H1 (cell line): ENCODE measurements around the gene ACTG2. TPM values are rescaled to one million over a fixed set of nuclear protein-coding genes. Genes with fewer than 3 reads are reported as not detected.

ENCODE experiments used
- CTCF ChIA-PET: fragments of 300-600 bp; sonication (Branson Sonifier 250); formaldehyde crosslinking; loops from one replicate; lab custom pipeline; 2021; ENCODE audit not compliant: partially characterized antibody; lab: Charles Lee
- POLR2A ChIA-PET: fragments of 300-600 bp; sonication (Branson Sonifier 250); formaldehyde crosslinking; loops from one replicate; lab custom pipeline; 2021; ENCODE audit warnings: inconsistent platforms; ENCODE audit not compliant: partially characterized antibody; lab: Charles Lee
- DNase-seq, 2 experiments: peaks; one replicate each; pipeline versions ENCODE4 v3.0.0 to v3.0.0-alpha.2; 2010 to 2022; ENCODE audit warnings: low spot score in 2 of 2, low read depth in 1 of 2, mixed read lengths in 1 of 2
- FAIRE-seq: peaks from 2 replicates; lab custom pipeline; 2011; peaks lifted over from hg19 to GRCh38; lab: Jason Lieb, UNC
- H2AFZ ChIP-seq: 2 replicates; pipeline ENCODE4 v1.8.1; 2012; ENCODE audit warnings: low read length, inconsistent platforms
- H2AK5ac ChIP-seq: 2 replicates; pipeline ENCODE4 v1.6.1; 2013; ENCODE audit warnings: low read depth, low read length
- H2BK120ac ChIP-seq: replicated peaks from 2 replicates; pipeline ENCODE3; 2013; ENCODE audit warnings: low read depth, low read length, inconsistent platforms
- H2BK12ac ChIP-seq: 2 replicates; pipeline ENCODE4 v1.6.1; 2013; ENCODE audit warnings: low read depth, low read length
- H2BK15ac ChIP-seq: 2 replicates; pipeline ENCODE4 v1.6.1; 2013; ENCODE audit warnings: low read length
- H2BK20ac ChIP-seq: 2 replicates; pipeline ENCODE4 v1.6.1; 2013; ENCODE audit warnings: low read length
- H2BK5ac ChIP-seq: 2 replicates; pipeline ENCODE4 v1.6.1; 2013; ENCODE audit warnings: low read depth, low read length
- H3K14ac ChIP-seq: 2 replicates; pipeline ENCODE4 v1.6.1; 2013; ENCODE audit warnings: inconsistent platforms; ENCODE audit not compliant: insufficient read length
- H3K18ac ChIP-seq: 2 replicates; pipeline ENCODE4 v1.6.1; 2013; ENCODE audit warnings: low read length; ENCODE audit errors: extremely low read depth
- H3K23ac ChIP-seq: 2 replicates; pipeline ENCODE4 v1.6.1; 2013; ENCODE audit warnings: inconsistent platforms; ENCODE audit not compliant: insufficient read length
- H3K23me2 ChIP-seq: 2 replicates; pipeline ENCODE4 v1.6.1; 2013; ENCODE audit warnings: low read depth, low read length
- H3K27ac ChIP-seq: 2 replicates; pipeline ENCODE4 v1.6.1; 2011; ENCODE audit warnings: low read depth, low read length, inconsistent platforms
- H3K27me3 ChIP-seq, 4 experiments: replicated peaks in 1 of 4; 1 replicate in 1 of 4; 2 replicates in 3 of 4; pipeline versions ENCODE4 v1.6.1 to v1.8.1; 2011 to 2013; ENCODE audit warnings: low read length in 3 of 4, mild to moderate bottlenecking in 3 of 4, inconsistent platforms in 2 of 4, mixed read lengths in 2 of 4, moderate library complexity in 1 of 4; ENCODE audit not compliant: control insufficient read depth in 3 of 4, insufficient read depth in 3 of 4; ENCODE audit errors: extremely low read depth in 1 of 4
- H3K36me3 ChIP-seq, 4 experiments: 2 replicates each; pipeline versions ENCODE4 v1.6.1 to v1.8.1; 2011 to 2013; ENCODE audit warnings: mild to moderate bottlenecking in 4 of 4, low read length in 3 of 4, moderate library complexity in 2 of 4, control low read depth in 1 of 4, inconsistent platforms in 1 of 4; ENCODE audit not compliant: insufficient read depth in 4 of 4, control insufficient read depth in 2 of 4
- H3K4ac ChIP-seq: replicated peaks from 2 replicates; pipeline ENCODE3; 2013; ENCODE audit warnings: low read length, low read depth, mixed read lengths, inconsistent platforms; ENCODE audit not compliant: insufficient read length
- H3K4me1 ChIP-seq, 4 experiments: replicated peaks in 1 of 4; 1 replicate in 1 of 4; 2 replicates in 3 of 4; pipeline versions ENCODE4 v1.6.1 to v1.8.1; 2011 to 2013; ENCODE audit warnings: low read length in 3 of 4, inconsistent platforms in 2 of 4, mixed read lengths in 1 of 4; ENCODE audit not compliant: insufficient read depth in 4 of 4, control insufficient read depth in 3 of 4
- H3K4me2 ChIP-seq, 2 experiments: 2 replicates each; pipeline versions ENCODE4 v1.6.1 to v1.8.1; 2011 to 2013; ENCODE audit warnings: low read depth in 2 of 2, low read length in 2 of 2, control low read depth in 1 of 2, inconsistent platforms in 1 of 2, mild to moderate bottlenecking in 1 of 2; ENCODE audit not compliant: insufficient read depth in 1 of 2
- H3K4me3 ChIP-seq, 4 experiments: fragments of 200-600, 300-600 bp in 1 of 4; sonication (generic), shearing (Covaris generic), sonication (Bioruptor Twin) in 1 of 4; 2 replicates each; pipeline versions ENCODE4 v1.5.1 to v1.8.1; 2011 to 2016; ENCODE audit warnings: low read length in 4 of 4, low read depth in 3 of 4, control low read depth in 2 of 4, inconsistent platforms in 2 of 4, mild to moderate bottlenecking in 2 of 4, mixed read lengths in 1 of 4, moderate library complexity in 1 of 4; ENCODE audit not compliant: insufficient read depth in 2 of 4; ENCODE audit errors: extremely low read depth in 1 of 4
- H3K56ac ChIP-seq: replicated peaks from 2 replicates; pipeline ENCODE3; 2013; ENCODE audit warnings: low read depth, mild to moderate bottlenecking, mixed read lengths, low read length, inconsistent platforms; ENCODE audit not compliant: insufficient read length
- H3K79me1 ChIP-seq: 2 replicates; pipeline ENCODE4 v1.6.1; 2013; ENCODE audit warnings: low read depth, low read length, control low read depth
- H3K79me2 ChIP-seq, 2 experiments: 2 replicates each; pipeline versions ENCODE4 v1.6.1 to v1.8.1; 2012 to 2013; ENCODE audit warnings: low read length in 2 of 2, mild to moderate bottlenecking in 2 of 2, inconsistent platforms in 1 of 2; ENCODE audit not compliant: insufficient read depth in 2 of 2, control insufficient read depth in 1 of 2
- H3K9ac ChIP-seq, 4 experiments: replicated peaks in 1 of 4; 1 replicate in 1 of 4; 2 replicates in 3 of 4; pipeline versions ENCODE4 v1.6.1 to v1.8.1; 2011 to 2013; ENCODE audit warnings: low read depth in 3 of 4, low read length in 3 of 4, control low read depth in 2 of 4, mild to moderate bottlenecking in 2 of 4, moderate library complexity in 2 of 4, inconsistent platforms in 1 of 4; ENCODE audit errors: extremely low read depth in 1 of 4
- H3K9me3 ChIP-seq, 2 experiments: 2 replicates each; pipeline versions ENCODE4 v1.6.1 to v1.8.1; 2012 to 2013; ENCODE audit warnings: mild to moderate bottlenecking in 2 of 2, moderate library complexity in 2 of 2, control low read depth in 1 of 2, inconsistent platforms in 1 of 2, low read depth in 1 of 2, low read length in 1 of 2, mixed read lengths in 1 of 2; ENCODE audit not compliant: insufficient read depth in 2 of 2
- H4K20me1 ChIP-seq, 2 experiments: replicated peaks in 1 of 2; 2 replicates each; pipeline versions ENCODE3 to v1.8.1; 2011 to 2013; ENCODE audit warnings: inconsistent platforms in 2 of 2, low read length in 2 of 2, mild to moderate bottlenecking in 1 of 2; ENCODE audit not compliant: insufficient read depth in 2 of 2, control insufficient read depth in 1 of 2
- H4K5ac ChIP-seq: 2 replicates; pipeline ENCODE4 v1.6.1; 2013; ENCODE audit warnings: low read length, low read depth, mixed read lengths, inconsistent platforms; ENCODE audit not compliant: insufficient read length
- H4K8ac ChIP-seq: 2 replicates; pipeline ENCODE4 v1.8.0; 2013; ENCODE audit warnings: mild to moderate bottlenecking, moderate library complexity, low read length, inconsistent platforms; ENCODE audit not compliant: insufficient read depth; ENCODE audit errors: extremely low read depth
- H4K91ac ChIP-seq: replicated peaks from 2 replicates; pipeline ENCODE3; 2013; ENCODE audit warnings: low read length, mixed read lengths, inconsistent platforms; ENCODE audit not compliant: insufficient read length
- CHD2 ChIP-seq: IDR thresholded peaks from 2 replicates; pipeline ENCODE4 v1.6.1; 2012; ENCODE audit warnings: low read length, improper control_type of control experiment
- JUN ChIP-seq: IDR thresholded peaks from 2 replicates; pipeline ENCODE4 v1.6.1; 2011; ENCODE audit warnings: low read depth, mild to moderate bottlenecking, improper control_type of control experiment, low read length
- KDM4A ChIP-seq: IDR thresholded peaks from one replicate; pipeline ENCODE4 v1.7.1; 2012; ENCODE audit warnings: low read depth, mild to moderate bottlenecking, moderate library complexity, low read length, inconsistent platforms; ENCODE audit not compliant: severe bottlenecking
- TAF7 ChIP-seq: optimal IDR thresholded peaks from 2 replicates; pipeline ENCODE3; 2011; ENCODE audit warnings: low read depth, mild to moderate bottlenecking, inconsistent platforms, low read length, moderate library complexity, borderline replicate concordance
- TBP ChIP-seq: IDR thresholded peaks from 2 replicates; pipeline ENCODE4 v1.6.1; 2011; ENCODE audit warnings: low read depth, low read length, improper control_type of control experiment
- WGBS, 2 experiments: shearing (Covaris generic) in 1 of 2; methylation state at CpG; one replicate each; pipeline versions ENCODE4 v1.1.6 to v1.1.7; 2013 to 2015; ENCODE audit warnings: low lambda C conversion rate in 2 of 2, mixed read lengths in 2 of 2, inconsistent platforms in 1 of 2, low coverage in 1 of 2, missing lambda C conversion rate in 1 of 2; ENCODE audit not compliant: insufficient replicate concordance in 2 of 2, insufficient coverage in 1 of 2, insufficient read length in 1 of 2; ENCODE audit errors: extremely low coverage in 1 of 2, missing lambda C conversion rate in 1 of 2; 5-methylcytosine and 5-hydroxymethylcytosine counted together
- polyA plus RNA-seq, 7 experiments: library from polyadenylated mRNA; depleted of rRNA in 3 of 7; stranded (reverse) in 5 of 7; unstranded in 2 of 7; fragments of >200 nt in 5 of 7; fragments of 200-250 nt in 2 of 7; gene quantifications; 1 replicate in 5 of 7; 2 replicates in 1 of 7; 4 replicates in 1 of 7; pipeline versions ENCODE4 v1.2.1 to v1.2.3, GENCODE V29; 2011 to 2013; ENCODE audit warnings: missing spikeins in 2 of 7, mixed read lengths in 2 of 7
- total RNA-seq: library from RNA; stranded (reverse); fragmentation: NEBNext Ultra II Directional; extraction: Animal tissue kit (Norgen Biotek cat#: 25700); gene quantifications from 2 replicates; pipeline ENCODE4 v1.2.1, GENCODE V29; 2021
- TF ChIP-seq, protein P1 (sequence below): IDR thresholded peaks from 2 replicates; pipeline ENCODE4 v1.6.1; 2011; ENCODE audit warnings: low read depth, mild to moderate bottlenecking, low read length; ENCODE audit not compliant: insufficient read depth

Gene ACTG2
- total and polyA plus RNA-seq, 2 of the 8 experiments (the other 6 are each of a cell fraction or from before 2014, with no cell fraction given), result 6.2 to 13.7 TPM

GRCh38 chr2:73968357-73968937, 75.6 kb downstream of the ACTG2 start:
- FAIRE-seq (no peak), DNase-seq (no peak)
- Histone ChIP-seq H3K4me2 (no peak overlapping the region), H4K5ac (no peak overlapping the region), H3K4me3 (no peak overlapping the region), H4K20me1 (peaks cover 0 to 3% of the 10 kb centered on the region in 2 experiments), H2AK5ac (no peak overlapping the region), H2BK5ac (no peak overlapping the region), H3K4me1 (peaks cover 0 to 2% (median under 1%) of the 10 kb centered on the region in 4 experiments; a peak in 1 of 7 replicates), H2BK15ac (no peak overlapping the region), H3K14ac (no peak overlapping the region), H3K27ac (no peak overlapping the region), H2BK120ac (no peak overlapping the region), H2BK12ac (no peak overlapping the region), H3K18ac (no peak overlapping the region), H4K8ac (no peak overlapping the region), H3K23me2 (no peaks in the 10 kb centered on the region), H3K56ac (no peak overlapping the region), H3K9ac (no peak overlapping the region), H2AFZ (no peak overlapping the region), H4K91ac (no peak overlapping the region), H3K4ac (no peak overlapping the region), H2BK20ac (no peak overlapping the region), H3K79me2 (no peaks in the 10 kb centered on the region), H3K36me3 (no peaks in the 10 kb centered on the region), H3K27me3 (no peaks in the 10 kb centered on the region; a peak in 1 of 7 replicates), H3K9me3 (no peaks in the 10 kb centered on the region), H3K23ac (no peak overlapping the region), H3K79me1 (no peaks in the 10 kb centered on the region)
- TF ChIP-seq, protein P1, sequence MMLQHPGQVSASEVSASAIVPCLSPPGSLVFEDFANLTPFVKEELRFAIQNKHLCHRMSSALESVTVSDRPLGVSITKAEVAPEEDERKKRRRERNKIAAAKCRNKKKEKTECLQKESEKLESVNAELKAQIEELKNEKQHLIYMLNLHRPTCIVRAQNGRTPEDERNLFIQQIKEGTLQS, result no peak
- TF ChIP-seq KDM4A (no peak), CHD2 (no peak), TBP (no peak), TAF7 (no peak), JUN (no peak)
- 89% methylated on average over 7 of the region's 8 CpGs; no CpG with 5 or more reads in 1 of the 2 experiments for WGBS, 2 experiments
- ChIA-PET CTCF (interaction anchor here (1.0 kb wide), 1 partner anchor 98 kb away, joined by 3 read pairs; no protein-coding TSS in a partner anchor), POLR2A (interaction anchor here (0.7 to 0.9 kb wide), 2 partner anchors 14 to 130 kb away, joined by 3 read pairs; no protein-coding TSS in a partner anchor)
